HCT116 (cell line): ENCODE measurements around the gene INO80. TPM values are rescaled to one million over a fixed set of nuclear protein-coding genes. Genes with fewer than 3 reads are reported as not detected.
A peak's percentile ranks its signal among the peaks of the same experiment; 100 is the strongest.

Source experiments
- ATAC-seq: fragments of 200-7000 bp; cut with Tn5 transposase; 2 replicates; pipeline ENCODE4 v1.9.1; 2020; ENCODE audit warnings: mild to moderate bottlenecking, moderate library complexity
- BruUV-seq: library from RNA; stranded (reverse); fragments of 400-500 nt; replicated peaks from 2 replicates; lab custom pipeline; 2021; lab: Mats Ljungman, UMichigan
- CTCF ChIA-PET: fragments of 300-600 bp; sonication (Branson Sonifier 250); formaldehyde crosslinking; loops from one replicate; lab custom pipeline; 2021; ENCODE audit warnings: antibody characterized with exemption; lab: Charles Lee
- POLR2A ChIA-PET: fragments of 300-600, 350-600 bp; sonication (Branson Sonifier 250); formaldehyde crosslinking; loops from one replicate; lab custom pipeline; 2021; ENCODE audit warnings: antibody characterized with exemption; lab: Charles Lee
- RAD21 ChIA-PET, 2 experiments: fragments of 300-600 bp; sonication (Branson Sonifier 250); formaldehyde crosslinking; loops; one replicate each; lab custom pipeline; 2023; ENCODE audit warnings: low total read pairs in 2 of 2; ENCODE audit not compliant: uncharacterized antibody in 2 of 2, unreplicated experiment in 2 of 2, low non-redundant PET in 1 of 2; lab: Charles Lee
- DNase-seq: peaks from one replicate; pipeline ENCODE4 v3.0.0-alpha.2; 2010; ENCODE audit warnings: low read depth, low spot score
- H2AFZ ChIP-seq: fragments of 200-600 bp; shearing (Covaris generic), sonication (generic); 2 replicates; pipeline ENCODE4 v1.6.1; 2017; ENCODE audit warnings: low read depth, mixed run types, mixed read lengths, antibody characterized with exemption, low read length; ENCODE audit not compliant: poor library complexity, severe bottlenecking
- H3K27ac ChIP-seq: 2 replicates; pipeline ENCODE4 v1.5.1; 2012; ENCODE audit warnings: low read depth, low read length
- H3K27me3 ChIP-seq: fragments of 200-600 bp; sonication (generic); 2 replicates; pipeline ENCODE4 v1.6.1; 2016; ENCODE audit warnings: mixed run types, low read length, mixed read lengths; ENCODE audit not compliant: insufficient read depth
- H3K36me3 ChIP-seq, 2 experiments: fragments of 200-500 bp in 1 of 2; fragments of 200-600 bp in 1 of 2; sonication (Bioruptor generic) in 1 of 2; sonication (generic) in 1 of 2; 2 replicates each; pipeline versions ENCODE4 v1.5.1 to v1.6.1; 2014 to 2016; ENCODE audit warnings: low read length in 2 of 2, inconsistent platforms in 1 of 2, mixed read lengths in 1 of 2, mixed run types in 1 of 2; ENCODE audit not compliant: insufficient read depth in 2 of 2, control insufficient read depth in 1 of 2
- H3K4me1 ChIP-seq, 2 experiments: fragments of 200-600 bp in 1 of 2; sonication (generic) in 1 of 2; 2 replicates each; pipeline versions ENCODE4 v1.5.1 to v1.6.1; 2012 to 2017; ENCODE audit warnings: low read length in 2 of 2, inconsistent platforms in 1 of 2, mild to moderate bottlenecking in 1 of 2, mixed read lengths in 1 of 2, mixed run types in 1 of 2, moderate library complexity in 1 of 2; ENCODE audit not compliant: insufficient read depth in 2 of 2, control insufficient read depth in 1 of 2
- H3K4me2 ChIP-seq: fragments of 200-600 bp; sonication (generic); 2 replicates; pipeline ENCODE4 v1.6.1; 2017; ENCODE audit warnings: mixed run types, low read length, mixed read lengths
- H3K4me3 ChIP-seq, 2 experiments: fragments of 200-600 bp in 1 of 2; sonication (generic) in 1 of 2; replicated peaks in 1 of 2; 2 replicates each; pipeline ENCODE4 v1.5.1; 2011 to 2016; ENCODE audit warnings: low read length in 2 of 2, control low read depth in 1 of 2, low read depth in 1 of 2, mild to moderate bottlenecking in 1 of 2, mixed read lengths in 1 of 2, mixed run types in 1 of 2
- H3K79me2 ChIP-seq: fragments of 200-600 bp; sonication (generic); 2 replicates; pipeline ENCODE4 v1.6.1; 2017; ENCODE audit warnings: mild to moderate bottlenecking, mixed run types, low read length, moderate library complexity, mixed read lengths; ENCODE audit not compliant: insufficient read depth
- H3K9ac ChIP-seq: fragments of 200-600 bp; sonication (generic); 2 replicates; pipeline ENCODE4 v1.6.1; 2016; ENCODE audit warnings: low read length, mixed read lengths
- H3K9me2 ChIP-seq: fragments of 200-600 bp; sonication (generic), shearing (Covaris generic); 2 replicates; pipeline ENCODE4 v1.6.1; 2017; ENCODE audit warnings: mixed run types, mild to moderate bottlenecking, moderate library complexity; ENCODE audit not compliant: insufficient read depth
- H3K9me3 ChIP-seq, 2 experiments: fragments of 200-500 bp in 1 of 2; fragments of 200-600 bp in 1 of 2; sonication (Bioruptor generic) in 1 of 2; sonication (generic) in 1 of 2; 2 replicates each; pipeline ENCODE4 v1.6.1; 2014 to 2017; ENCODE audit warnings: low read length in 2 of 2, mixed read lengths in 2 of 2, inconsistent platforms in 1 of 2, low read depth in 1 of 2, mild to moderate bottlenecking in 1 of 2, mixed run types in 1 of 2, moderate library complexity in 1 of 2; ENCODE audit not compliant: control insufficient read depth in 1 of 2, insufficient read depth in 1 of 2
- H4K20me1 ChIP-seq: fragments of 200-600 bp; sonication (generic), shearing (Covaris generic); 2 replicates; pipeline ENCODE4 v1.6.1; 2017; ENCODE audit warnings: mixed run types, mild to moderate bottlenecking, moderate library complexity; ENCODE audit not compliant: insufficient read depth
- CBX3 ChIP-seq: IDR thresholded peaks from 2 replicates; pipeline ENCODE4 v1.6.1; 2012; ENCODE audit warnings: low read depth
- CEBPB ChIP-seq: IDR thresholded peaks from 2 replicates; pipeline ENCODE4 v1.6.1; 2012; ENCODE audit warnings: low read depth
- EGR1 ChIP-seq: IDR thresholded peaks from 2 replicates; pipeline ENCODE4 v1.6.1; 2012; ENCODE audit warnings: low read depth
- ELF1 ChIP-seq: IDR thresholded peaks from 2 replicates; pipeline ENCODE4 v1.6.1; 2012; ENCODE audit warnings: low read depth, borderline replicate concordance
- EZH2 ChIP-seq: fragments of 200-600 bp; sonication (generic); IDR thresholded peaks from 2 replicates; pipeline ENCODE4 v1.6.1; 2017; ENCODE audit warnings: antibody characterized with exemption, mixed run types
- FOSL1 ChIP-seq: IDR thresholded peaks from 2 replicates; pipeline ENCODE4 v1.6.1; 2012; ENCODE audit warnings: low read depth
- JUND ChIP-seq: IDR thresholded peaks from 2 replicates; pipeline ENCODE4 v1.6.1; 2012
- POLR2A ChIP-seq: IDR thresholded peaks from 2 replicates; pipeline ENCODE4 v1.7.0; 2011; ENCODE audit warnings: borderline replicate concordance; ENCODE audit not compliant: insufficient read depth, insufficient read length; ENCODE audit errors: extremely low read depth
- RAD21 ChIP-seq: IDR thresholded peaks from 2 replicates; pipeline ENCODE4 v1.6.1; 2012; ENCODE audit warnings: low read depth, mild to moderate bottlenecking
- SIN3A ChIP-seq: IDR thresholded peaks from 2 replicates; pipeline ENCODE4 v1.6.1; 2012; ENCODE audit warnings: low read depth
- SRF ChIP-seq: IDR thresholded peaks from 2 replicates; pipeline ENCODE4 v1.6.1; 2012; ENCODE audit warnings: low read depth
- ZBTB33 ChIP-seq: IDR thresholded peaks from 2 replicates; pipeline ENCODE4 v1.6.1; 2011; ENCODE audit warnings: mild to moderate bottlenecking, low read length, moderate library complexity; ENCODE audit not compliant: insufficient replicate concordance; ENCODE audit errors: extremely low read depth
- ZFX ChIP-seq: fragments of 450-650 bp; IDR thresholded peaks from 2 replicates; pipeline ENCODE4 v1.6.1; 2017
- ZNF274 ChIP-seq: fragments of 200-500 bp; sonication (Bioruptor generic); IDR thresholded peaks from 2 replicates; pipeline ENCODE4 v1.6.1; 2014; ENCODE audit warnings: mild to moderate bottlenecking, low read depth, low read length, inconsistent platforms
- intact Hi-C: fragments of 100-400 bp; cut with micrococcal nuclease; formaldehyde crosslinking; loops from 2 replicates; pipeline ENCODE4 v1.10.0; 2022
- total RNA-seq: library from RNA; stranded (reverse); gene quantifications from one replicate; pipeline ENCODE4 v1.2.1, GENCODE V29; 2021; ENCODE audit not compliant: unreplicated experiment
- TF ChIP-seq, protein P1 (sequence below): IDR thresholded peaks from 2 replicates; pipeline ENCODE4 v1.6.1; 2012
- TF ChIP-seq, protein P2 (sequence below): IDR thresholded peaks from 2 replicates; pipeline ENCODE4 v1.6.1; 2012
- TF ChIP-seq, protein P3 (sequence below), 3 experiments: fragments of 200-600 bp in 1 of 3; sonication (generic) in 1 of 3; IDR thresholded peaks in 2 of 3; conservative IDR thresholded peaks in 1 of 3; 2 replicates each; pipeline ENCODE4 v1.5.1; 2012 to 2017; ENCODE audit warnings: low read depth in 2 of 3, low read length in 2 of 3, antibody characterized with exemption in 1 of 3, borderline replicate concordance in 1 of 3, control low read depth in 1 of 3, mild to moderate bottlenecking in 1 of 3, mixed read lengths in 1 of 3, mixed run types in 1 of 3, moderate library complexity in 1 of 3; ENCODE audit not compliant: insufficient read depth in 1 of 3

INO80 gene
- total RNA-seq, 1 experiment from 2014 or later, result 28.2 TPM

GRCh38 chr15:41121951-41122350, 5.9 kb upstream of the INO80 start:
- H3K9me3 ChIP-seq, result no peaks in the 10 kb centered on the region
- ChIA-PET POLR2A (no interaction called here), CTCF (no interaction called here)
- no peaks in the 10 kb centered on the region for H4K20me1 ChIP-seq
- TF ChIP-seq SRF, result no peak
- no peak for TF ChIP-seq EGR1
- no peak for TF ChIP-seq CEBPB
- TF ChIP-seq FOSL1, result no peak
- no peak for TF ChIP-seq RAD21
- TF ChIP-seq JUND, result no peak
- TF ChIP-seq, protein P1, sequence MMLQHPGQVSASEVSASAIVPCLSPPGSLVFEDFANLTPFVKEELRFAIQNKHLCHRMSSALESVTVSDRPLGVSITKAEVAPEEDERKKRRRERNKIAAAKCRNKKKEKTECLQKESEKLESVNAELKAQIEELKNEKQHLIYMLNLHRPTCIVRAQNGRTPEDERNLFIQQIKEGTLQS, result no peak
- TF ChIP-seq CBX3, result no peak
- no peak for TF ChIP-seq EZH2
- no peak for TF ChIP-seq ZNF274
- TF ChIP-seq, all 23 proteins: peak for 0
- Histone ChIP-seq H3K4me2 (no peak overlapping the region), H3K79me2 (no peaks in the 10 kb centered on the region), H3K9ac (no peak overlapping the region), H3K36me3 (no peaks in the 10 kb centered on the region), H2AFZ (no peak overlapping the region), H3K27me3 (no peaks in the 10 kb centered on the region), H3K4me3 (no peak overlapping the region), H3K27ac (no peak overlapping the region), H3K9me2 (no peaks in the 10 kb centered on the region), H3K4me1 (peaks cover 3 to 17% of the 10 kb centered on the region in 2 experiments)
- RAD21 ChIA-PET, result no interaction called here
- DNase-seq, result no peak
- no peak for ATAC-seq
- BruUV-seq, result no TSS peak
- intact Hi-C loops, result no loop called here

- TF ChIP-seq SIN3A (no peak; the same call in 1 of the 2 replicates), ZNF274 (no peak), EGR1 (no peak), SRF (no peak), ELF1 (no peak), FOSL1 (no peak), POLR2A (no peak), ZBTB33 (no peak), RAD21 (no peak), EZH2 (no peak), ZFX (no peak), JUND (no peak)
- TF ChIP-seq, protein P1, result no peak
- TF ChIP-seq, protein P2, sequence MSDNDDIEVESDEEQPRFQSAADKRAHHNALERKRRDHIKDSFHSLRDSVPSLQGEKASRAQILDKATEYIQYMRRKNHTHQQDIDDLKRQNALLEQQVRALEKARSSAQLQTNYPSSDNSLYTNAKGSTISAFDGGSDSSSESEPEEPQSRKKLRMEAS, result no peak
- TF ChIP-seq, protein P3, sequence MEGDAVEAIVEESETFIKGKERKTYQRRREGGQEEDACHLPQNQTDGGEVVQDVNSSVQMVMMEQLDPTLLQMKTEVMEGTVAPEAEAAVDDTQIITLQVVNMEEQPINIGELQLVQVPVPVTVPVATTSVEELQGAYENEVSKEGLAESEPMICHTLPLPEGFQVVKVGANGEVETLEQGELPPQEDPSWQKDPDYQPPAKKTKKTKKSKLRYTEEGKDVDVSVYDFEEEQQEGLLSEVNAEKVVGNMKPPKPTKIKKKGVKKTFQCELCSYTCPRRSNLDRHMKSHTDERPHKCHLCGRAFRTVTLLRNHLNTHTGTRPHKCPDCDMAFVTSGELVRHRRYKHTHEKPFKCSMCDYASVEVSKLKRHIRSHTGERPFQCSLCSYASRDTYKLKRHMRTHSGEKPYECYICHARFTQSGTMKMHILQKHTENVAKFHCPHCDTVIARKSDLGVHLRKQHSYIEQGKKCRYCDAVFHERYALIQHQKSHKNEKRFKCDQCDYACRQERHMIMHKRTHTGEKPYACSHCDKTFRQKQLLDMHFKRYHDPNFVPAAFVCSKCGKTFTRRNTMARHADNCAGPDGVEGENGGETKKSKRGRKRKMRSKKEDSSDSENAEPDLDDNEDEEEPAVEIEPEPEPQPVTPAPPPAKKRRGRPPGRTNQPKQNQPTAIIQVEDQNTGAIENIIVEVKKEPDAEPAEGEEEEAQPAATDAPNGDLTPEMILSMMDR (IDR thresholded peaks at IDR 0.05 in 2 of 3, conservative IDR thresholded peaks at IDR 0.05 in 1 of 3; ENCODE audit: borderline replicate concordance in 1 of 3, insufficient read depth in 1 of 3, low read depth in 2 of 3, low read length in 2 of 3), result no peak
- TF ChIP-seq, all 23 proteins: peak for 0
- ChIA-PET RAD21 (no interaction called here), POLR2A (interaction anchor here (0.6 to 1.3 kb wide), 4 partner anchors 9 to 215 kb away, joined by 3 to 9 read pairs (median 4); partner anchors contain the start of gene OIP5), CTCF (no interaction called here)
- H3K4me2 ChIP-seq, result peak overlapping the region; percentile 95
- intact Hi-C loops, result loop anchor here (5.0 kb wide), 1 partner anchor 165 kb away; no protein-coding TSS in a partner anchor
- H2AFZ ChIP-seq, result no peak overlapping the region
- H3K9me3 ChIP-seq, result no peaks in the 10 kb centered on the region
- peaks cover 3 to 18% of the 10 kb centered on the region in 2 experiments; a peak in 3 of 4 replicates for H3K4me1 ChIP-seq
- H3K27me3 ChIP-seq, result no peaks in the 10 kb centered on the region
- no TSS peak for BruUV-seq
- H3K36me3 ChIP-seq, result 0 out of 4 replicates have a peak, but pooled peaks cover 0 to 2% of the 10 kb centered on the region in 2 experiments
- H3K79me2 ChIP-seq, result peaks cover 39% of the 10 kb centered on the region
- no peaks in the 10 kb centered on the region for H3K9me2 ChIP-seq
- H4K20me1 ChIP-seq, result no peaks in the 10 kb centered on the region
- ATAC-seq, result no peak
- no peak for DNase-seq
- peak overlapping the region; percentile 89 to 96 for H3K4me3 ChIP-seq
- H3K27ac ChIP-seq, result peak overlapping the region; percentile 99
- H3K9ac ChIP-seq, result peak overlapping the region; percentile 97
Observed at GRCh38 chr15:41116962-41117252, 827 bp upstream of the INO80 start.
